ENCODE measurements around the gene PRKAB2.
"Not testable (repeated sequence)": the region's sequence is repeated elsewhere in the genome, so short reads cannot be mapped to it uniquely, and the experiment has no call there.

PRKAB2 gene

GRCh38 chr1:147117109-147117508 lies 55.2 kb downstream of the PRKAB2 start:
- Histone ChIP-seq H3K27me3 (ENCODE audit: insufficient read depth, low read length, poor library complexity, severe bottlenecking) (no peaks in the 10 kb centered on the region), H3K9me2 (replicated peaks; ENCODE audit: low read depth, low read length) (no peaks in the 10 kb centered on the region)

GRCh38 chr1:147115496-147115895 lies 56.8 kb downstream of the PRKAB2 start:
- TF ChIP-seq EZH2phosphoT487 (IDR thresholded peaks at IDR 0.05; ENCODE audit: borderline replicate concordance) = no peak
- TF ChIP-seq CTCF (conservative IDR thresholded peaks at IDR 0.05; ENCODE audit: low read length) = no peak
- no peaks in the 10 kb centered on the region for H3K9me2 ChIP-seq (replicated peaks; ENCODE audit: low read depth, low read length)
- H3K27me3 ChIP-seq (ENCODE audit: insufficient read depth, low read length, poor library complexity, severe bottlenecking) = no peaks in the 10 kb centered on the region

More at GRCh38 chr1:147117109-147117508, 55.2 kb downstream of the PRKAB2 start:
- H3K79me2 ChIP-seq (ENCODE audit: insufficient read depth, low read length) = no peaks in the 10 kb centered on the region
- H3K4me1 ChIP-seq (ENCODE audit: insufficient read depth, low read length, poor library complexity, severe bottlenecking) = no peaks in the 10 kb centered on the region
- no peak overlapping the region for H3K4me3 ChIP-seq (ENCODE audit: low read length, poor library complexity, severe bottlenecking)
- no peaks in the 10 kb centered on the region for H3F3A ChIP-seq (ENCODE audit: low read depth)
- H4K20me1 ChIP-seq (ENCODE audit: insufficient read depth, low read length, poor library complexity, severe bottlenecking) = no peaks in the 10 kb centered on the region
- no peak overlapping the region for H3K9ac ChIP-seq (ENCODE audit: low read depth, low read length, poor library complexity, severe bottlenecking)
- H3K36me3 ChIP-seq (ENCODE audit: insufficient read depth, low read length) = no peaks in the 10 kb centered on the region
- H3K4me2 ChIP-seq (ENCODE audit: low read depth, low read length, poor library complexity, severe bottlenecking) = no peak overlapping the region
- H2AFZ ChIP-seq (ENCODE audit: low read length) = no peak overlapping the region
- no peaks in the 10 kb centered on the region for H3K9me3 ChIP-seq (ENCODE audit: insufficient read depth, low read depth, low read length)
- TF ChIP-seq CTCF (conservative IDR thresholded peaks at IDR 0.05; ENCODE audit: low read length) (no peak), EZH2phosphoT487 (IDR thresholded peaks at IDR 0.05; ENCODE audit: borderline replicate concordance) (no peak)

GRCh38 chr1:147115079-147115478 lies 57.2 kb downstream of the PRKAB2 start:
- not testable (repeated sequence) for H2AFZ ChIP-seq (ENCODE audit: low read length); H3K79me2 ChIP-seq (ENCODE audit: insufficient read depth, low read length); H3K4me3 ChIP-seq (ENCODE audit: low read length, poor library complexity, severe bottlenecking)

More at GRCh38 chr1:147115496-147115895, 56.8 kb downstream of the PRKAB2 start:
- H2AFZ ChIP-seq (ENCODE audit: low read length) = no peak overlapping the region
- no peaks in the 10 kb centered on the region for H3K4me1 ChIP-seq (ENCODE audit: insufficient read depth, low read length, poor library complexity, severe bottlenecking)
- no peaks in the 10 kb centered on the region for H3F3A ChIP-seq (ENCODE audit: low read depth)
- H3K4me2 ChIP-seq (ENCODE audit: low read depth, low read length, poor library complexity, severe bottlenecking) = no peak overlapping the region
- H3K9me3 ChIP-seq (ENCODE audit: insufficient read depth, low read depth, low read length) = no peaks in the 10 kb centered on the region
- no peaks in the 10 kb centered on the region for H4K20me1 ChIP-seq (ENCODE audit: insufficient read depth, low read length, poor library complexity, severe bottlenecking)
- H3K9ac ChIP-seq (ENCODE audit: low read depth, low read length, poor library complexity, severe bottlenecking) = no peak overlapping the region
- no peaks in the 10 kb centered on the region for H3K36me3 ChIP-seq (ENCODE audit: insufficient read depth, low read length)
- H3K4me3 ChIP-seq (ENCODE audit: low read length, poor library complexity, severe bottlenecking) = no peak overlapping the region
- H3K79me2 ChIP-seq (ENCODE audit: insufficient read depth, low read length) = no peaks in the 10 kb centered on the region

GRCh38 chr1:147114353-147114752 lies 57.9 kb downstream of the PRKAB2 start:
- not testable (repeated sequence) for H3K9me2 ChIP-seq (replicated peaks; ENCODE audit: low read depth, low read length); H3K79me2 ChIP-seq (ENCODE audit: insufficient read depth, low read length); H3K4me3 ChIP-seq (ENCODE audit: low read length, poor library complexity, severe bottlenecking); H4K20me1 ChIP-seq (ENCODE audit: insufficient read depth, low read length, poor library complexity, severe bottlenecking); H3K4me2 ChIP-seq (ENCODE audit: low read depth, low read length, poor library complexity, severe bottlenecking); H2AFZ ChIP-seq (ENCODE audit: low read length); H3K4me1 ChIP-seq (ENCODE audit: insufficient read depth, low read length, poor library complexity, severe bottlenecking); H3K9ac ChIP-seq (ENCODE audit: low read depth, low read length, poor library complexity, severe bottlenecking); H3K9me3 ChIP-seq (ENCODE audit: insufficient read depth, low read depth, low read length); H3F3A ChIP-seq (ENCODE audit: low read depth); H3K27me3 ChIP-seq (ENCODE audit: insufficient read depth, low read length, poor library complexity, severe bottlenecking); H3K36me3 ChIP-seq (ENCODE audit: insufficient read depth, low read length)

More at GRCh38 chr1:147115079-147115478, 57.2 kb downstream of the PRKAB2 start:
- not testable (repeated sequence) for H3K4me2 ChIP-seq (ENCODE audit: low read depth, low read length, poor library complexity, severe bottlenecking); H3K9me2 ChIP-seq (replicated peaks; ENCODE audit: low read depth, low read length); H4K20me1 ChIP-seq (ENCODE audit: insufficient read depth, low read length, poor library complexity, severe bottlenecking); H3K36me3 ChIP-seq (ENCODE audit: insufficient read depth, low read length); H3K27me3 ChIP-seq (ENCODE audit: insufficient read depth, low read length, poor library complexity, severe bottlenecking); H3K9me3 ChIP-seq (ENCODE audit: insufficient read depth, low read depth, low read length); H3K4me1 ChIP-seq (ENCODE audit: insufficient read depth, low read length, poor library complexity, severe bottlenecking); H3F3A ChIP-seq (ENCODE audit: low read depth); H3K9ac ChIP-seq (ENCODE audit: low read depth, low read length, poor library complexity, severe bottlenecking)
